ENCODE data around the gene MRPL16. TPM values are rescaled to one million over a fixed set of nuclear protein-coding genes. Genes with fewer than 3 reads are reported as not detected.

Gene MRPL16
- total and polyA plus RNA-seq, 2 of the 4 experiments (the other 2 are of a cell fraction), result 43.9 to 71.3 TPM

DNA sequence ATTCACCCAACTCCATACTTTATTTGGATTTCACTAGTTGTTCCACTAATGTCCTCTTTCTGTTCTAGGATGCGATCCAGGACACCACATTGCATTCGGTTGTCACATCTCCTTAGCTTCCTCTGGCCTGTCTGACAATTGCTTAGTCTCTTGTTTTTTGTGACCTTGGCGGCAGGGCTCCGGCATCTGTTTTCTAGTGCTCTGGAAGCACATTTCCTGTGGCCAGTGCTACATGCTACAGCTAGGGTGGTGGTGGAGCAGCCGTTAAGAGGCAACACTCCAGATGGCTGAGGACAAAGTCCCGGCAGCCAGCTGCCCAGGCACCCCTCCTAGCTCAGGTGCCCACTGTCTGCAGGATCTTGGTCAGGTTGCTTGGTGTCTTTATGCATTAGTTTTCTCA, 48.6 kb downstream of the MRPL16 start:
- dilution Hi-C loops (cut with HindIII; ENCODE audit: low sequenced_read_pairs, unreplicated experiment), result no loop called here
- Histone ChIP-seq H3K36me3 (ENCODE audit: control insufficient read depth, insufficient read depth, low read length) (no peaks in the 10 kb centered on the region), H2BK5ac (ENCODE audit: low read depth, low read length, poor library complexity, severe bottlenecking) (no peak overlapping the region), H3K56ac (ENCODE audit: extremely low read depth, insufficient read depth, low read length) (no peak overlapping the region), H2BK120ac (ENCODE audit: low read depth, low read length) (no peak overlapping the region), H4K20me1 (ENCODE audit: insufficient read depth, low read length) (peaks cover 10% of the 10 kb centered on the region; the same call in 1 of the 2 replicates), H3K79me1 (ENCODE audit: low read depth in 1 of 2, low read length in 2 of 2) (peaks cover 0 to 21% of the 10 kb centered on the region in 2 experiments; a peak in 3 of 4 replicates), H3K27ac (ENCODE audit: insufficient read depth, low read length) (no peak overlapping the region), H4K5ac (ENCODE audit: low read depth, low read length) (no peak overlapping the region), H3K4me2 (ENCODE audit: low read depth, low read length) (no peak overlapping the region), H3K9me1 (ENCODE audit: insufficient read depth, low read length) (no peaks in the 10 kb centered on the region), H3K27me3 (ENCODE audit: control insufficient read depth, insufficient read depth, low read length) (no peaks in the 10 kb centered on the region), H3K9me3 (ENCODE audit: control insufficient read depth, insufficient read depth, low read length) (no peaks in the 10 kb centered on the region), H3K14ac (replicated peaks; ENCODE audit: low read depth, low read length) (no peak overlapping the region), H2AK9ac (replicated peaks; ENCODE audit: low read depth, low read length, poor library complexity) (no peak overlapping the region), H3K4me3 (ENCODE audit: insufficient read depth, low read depth, low read length) (no peak overlapping the region), H4K8ac (ENCODE audit: low read depth in 2 of 2, low read length in 2 of 2) (no peak overlapping the region), H2BK15ac (ENCODE audit: low read depth, low read length) (no peak overlapping the region), H3K23ac (ENCODE audit: low read depth, low read length) (no peak overlapping the region), H2BK20ac (ENCODE audit: low read depth, low read length) (no peak overlapping the region), H3K4ac (ENCODE audit: low read depth, low read length) (no peak overlapping the region), H2AFZ (replicated peaks; ENCODE audit: low read length, poor library complexity) (no peak overlapping the region), H4K91ac (ENCODE audit: insufficient read depth, low read depth, low read length) (no peak overlapping the region), H3K18ac (ENCODE audit: low read depth, low read length) (no peak overlapping the region), H3K4me1 (ENCODE audit: control insufficient read depth, insufficient read depth, low read length) (no peaks in the 10 kb centered on the region), H2AK5ac (ENCODE audit: low read depth, low read length) (no peak overlapping the region), H3K9ac (ENCODE audit: low read depth, low read length) (no peak overlapping the region)
- in situ Hi-C loops (cut with MboI; ENCODE audit: low sequenced_read_pairs), result no loop called here
- intact Hi-C loops (cut with micrococcal nuclease), result no loop called here
- DNase-seq (no peak), ATAC-seq (ENCODE audit: low read depth) (no peak)
- ChIA-PET POLR2A (ENCODE audit: unreplicated experiment) (no interaction called here), CTCF (no interaction called here)
- TF ChIP-seq CTCF (conservative IDR thresholded peaks at IDR 0.05; ENCODE audit: low read depth, low read length), result no peak
- no peak for TF ChIP-seq MXI1 (IDR thresholded peaks at IDR 0.05; ENCODE audit: borderline replicate concordance, low read depth, low read length)
- no peak for TF ChIP-seq RAD21 (IDR thresholded peaks at IDR 0.05; ENCODE audit: low read length)
- TF ChIP-seq POLR2A (IDR thresholded peaks at IDR 0.05; ENCODE audit: low read depth, low read length), result no peak
- no peak for TF ChIP-seq MAZ (IDR thresholded peaks at IDR 0.05; ENCODE audit: borderline replicate concordance, low read depth, low read length)
- TF ChIP-seq, protein P1, sequence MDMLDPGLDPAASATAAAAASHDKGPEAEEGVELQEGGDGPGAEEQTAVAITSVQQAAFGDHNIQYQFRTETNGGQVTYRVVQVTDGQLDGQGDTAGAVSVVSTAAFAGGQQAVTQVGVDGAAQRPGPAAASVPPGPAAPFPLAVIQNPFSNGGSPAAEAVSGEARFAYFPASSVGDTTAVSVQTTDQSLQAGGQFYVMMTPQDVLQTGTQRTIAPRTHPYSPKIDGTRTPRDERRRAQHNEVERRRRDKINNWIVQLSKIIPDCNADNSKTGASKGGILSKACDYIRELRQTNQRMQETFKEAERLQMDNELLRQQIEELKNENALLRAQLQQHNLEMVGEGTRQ (IDR thresholded peaks at IDR 0.05; ENCODE audit: low read depth, low read length), result no peak
- TF ChIP-seq RFX5 (IDR thresholded peaks at IDR 0.05; ENCODE audit: low read depth, low read length), result no peak
- TF ChIP-seq ELK1 (IDR thresholded peaks at IDR 0.05; ENCODE audit: borderline replicate concordance, low read depth, low read length), result no peak
- TF ChIP-seq CEBPB (IDR thresholded peaks at IDR 0.05; ENCODE audit: low read depth, low read length), result no peak
- TF ChIP-seq MAFK (IDR thresholded peaks at IDR 0.05; ENCODE audit: low read depth, low read length), result no peak
- no TSS peak for BruUV-seq (replicated peaks)
- 83% methylated on average over 1 of the region's 6 CpGs; no CpG with 5 or more reads in 1 of the 2 experiments for WGBS, 2 experiments (ENCODE audit: extremely low coverage in 2 of 2, insufficient read length in 1 of 2)

All from IMR-90 (cell line).